Hippocampal formation (tissue), 2 donors: Measurements from ENCODE around the gene ADGRG3.

ENCODE experiments used
- DNase-seq, 2 donors: peaks; one replicate each; lab custom pipeline; 2025; lab: John Stamatoyannopoulos, UW

Gene ADGRG3

GRCh38 chr16:57668263-57668571, at the start of gene ADGRG3:
Gene ADGRG3 (plus strand): TSS chr16:57668306. CDS start chr16:57668348, 42 bp downstream.
- no peak for DNase-seq

- no peak for DNase-seq
Observed at GRCh38 chr16:57619133-57619605, 48.9 kb upstream of the ADGRG3 start.

- DNase-seq, result no peak
Observed at GRCh38 chr16:57619606-57620334, 48.3 kb upstream of the ADGRG3 start.

GRCh38 chr16:57620335-57621231, 47.5 kb upstream of the ADGRG3 start:
- DNase-seq, result no peak

- DNase-seq, result no peak
Observed at GRCh38 chr16:57621521-57622271, 46.4 kb upstream of the ADGRG3 start.

GRCh38 chr16:57622361-57623250, 45.5 kb upstream of the ADGRG3 start:
- no peak for DNase-seq

- DNase-seq, result peak; percentile 76 to 85
Observed at GRCh38 chr16:57623251-57624043, 44.7 kb upstream of the ADGRG3 start.

GRCh38 chr16:57624044-57624688, 43.9 kb upstream of the ADGRG3 start:
- no peak for DNase-seq

GRCh38 chr16:57624806-57625500, 43.2 kb upstream of the ADGRG3 start:
- DNase-seq, result peak; percentile 75 to 80

- DNase-seq, result peak in 1 of 2 donors; percentile 38
Observed at GRCh38 chr16:57626420-57627170, 41.5 kb upstream of the ADGRG3 start.

GRCh38 chr16:57627184-57627871, 40.8 kb upstream of the ADGRG3 start:
- DNase-seq, result no peak

GRCh38 chr16:57628008-57628781, 39.9 kb upstream of the ADGRG3 start, which contains the start of gene ADGRG1:
Gene ADGRG1 (plus strand): TSS chr16:57628630. CDS start chr16:57650288, 21,658 bp downstream.
- DNase-seq, result peak; percentile 71 to 75

- DNase-seq, result no peak
Observed at GRCh38 chr16:57628783-57629293, 39.3 kb upstream of the ADGRG3 start.

- no peak for DNase-seq
Observed at GRCh38 chr16:57629516-57630406, 38.3 kb upstream of the ADGRG3 start.

GRCh38 chr16:57630407-57630797, 37.7 kb upstream of the ADGRG3 start:
- no peak for DNase-seq
